ENCODE measurements around the gene NAV3. TPM values are rescaled to one million over a fixed set of nuclear protein-coding genes. Genes with fewer than 3 reads are reported as not detected.

Gene NAV3
- total RNA-seq, 3 donors from 2014 or later, result 0.90 to 5.3 (median 2.5) TPM

GRCh38 chr12:77979597-77980250, 149.0 kb downstream of the NAV3 start:
- intact Hi-C loops (cut with DNase I, micrococcal nuclease), result no loop called here
- Histone ChIP-seq H3K36me3 (ENCODE audit: low read depth) (no peaks in the 10 kb centered on the region), H3K4me1 (ENCODE audit: low read depth) (no peaks in the 10 kb centered on the region), H3K4me3 (no peak overlapping the region), H3K9me3 (no peaks in the 10 kb centered on the region)
- DNase-seq, result no peak
- no peak for TF ChIP-seq CTCF (IDR thresholded peaks at IDR 0.05)
- ATAC-seq, result no peak

GRCh38 chr12:77980782-77981181, 150.1 kb downstream of the NAV3 start:
- Histone ChIP-seq H3K36me3 (ENCODE audit: low read depth) (no peaks in the 10 kb centered on the region), H3K4me3 (no peak overlapping the region), H3K4me1 (ENCODE audit: low read depth) (no peaks in the 10 kb centered on the region), H3K9me3 (no peaks in the 10 kb centered on the region)
- ATAC-seq (no peak), DNase-seq (no peak)
- intact Hi-C loops (cut with DNase I, micrococcal nuclease), result no loop called here
- no peak for TF ChIP-seq CTCF (IDR thresholded peaks at IDR 0.05)

GRCh38 chr12:77983859-77984258, 153.2 kb downstream of the NAV3 start:
- no peak for DNase-seq

GRCh38 chr12:77992760-77993159, 162.1 kb downstream of the NAV3 start:
- no peak overlapping the region for H3K4me3 ChIP-seq
- DNase-seq (no peak), ATAC-seq (peak; percentile 67)
- H3K36me3 ChIP-seq (ENCODE audit: low read depth), result no peaks in the 10 kb centered on the region
- intact Hi-C loops (cut with DNase I, micrococcal nuclease), result no loop called here
- no peaks in the 10 kb centered on the region for H3K9me3 ChIP-seq
- H3K4me1 ChIP-seq (ENCODE audit: low read depth), result peaks cover 5% of the 10 kb centered on the region
- TF ChIP-seq CTCF (IDR thresholded peaks at IDR 0.05), result no peak

More at GRCh38 chr12:77983859-77984258, 153.2 kb downstream of the NAV3 start:
- H3K4me3 ChIP-seq, result no peak overlapping the region
- H3K36me3 ChIP-seq (ENCODE audit: low read depth), result no peaks in the 10 kb centered on the region
- H3K4me1 ChIP-seq (ENCODE audit: low read depth), result no peaks in the 10 kb centered on the region
- ATAC-seq, result no peak
- no peaks in the 10 kb centered on the region for H3K9me3 ChIP-seq
- TF ChIP-seq CTCF (IDR thresholded peaks at IDR 0.05), result no peak
- intact Hi-C loops (cut with DNase I, micrococcal nuclease), result no loop called here

- Histone ChIP-seq H3K9me3 (no peaks in the 10 kb centered on the region), H3K4me1 (ENCODE audit: low read depth) (peaks cover 5% of the 10 kb centered on the region), H3K36me3 (ENCODE audit: low read depth) (no peaks in the 10 kb centered on the region), H3K4me3 (no peak overlapping the region)
- DNase-seq (no peak), ATAC-seq (no peak)
- TF ChIP-seq CTCF (IDR thresholded peaks at IDR 0.05), result no peak
- intact Hi-C loops (cut with DNase I, micrococcal nuclease), result no loop called here
Measured at GRCh38 chr12:77993658-77994057, 163.0 kb downstream of the NAV3 start.
